ENCODE data around the gene CXXC5.

DNA sequence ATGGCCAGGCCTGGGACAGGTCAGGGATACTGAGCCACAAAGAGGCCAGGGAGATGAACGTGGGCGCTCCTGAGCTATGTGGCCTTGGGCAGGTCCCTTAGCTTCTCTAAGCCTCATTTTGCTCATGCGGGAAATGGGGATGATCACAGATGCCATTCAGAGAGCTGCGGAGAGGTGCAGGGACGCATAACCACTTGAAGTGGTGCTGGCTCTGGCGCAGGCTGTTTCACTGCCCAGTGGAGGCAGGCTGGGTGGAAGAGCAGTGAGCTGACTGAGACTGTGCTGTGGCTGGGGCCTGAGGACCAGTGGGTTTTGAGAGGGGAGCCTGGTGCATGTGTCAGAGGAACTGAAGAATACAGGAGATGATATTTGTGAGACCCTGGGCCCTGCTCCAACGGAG lies 18.4 kb downstream of the CXXC5 start:
- TF ChIP-seq CTCF (conservative IDR thresholded peaks at IDR 0.05; ENCODE audit: low read depth, low read length) (no peak), EZH2 (IDR thresholded peaks at IDR 0.05; ENCODE audit: borderline replicate concordance, low read depth, low read length, poor library complexity, severe bottlenecking) (no peak)
